ENCODE measurements around the gene ZNF599.

- TF ChIP-seq, protein P1, sequence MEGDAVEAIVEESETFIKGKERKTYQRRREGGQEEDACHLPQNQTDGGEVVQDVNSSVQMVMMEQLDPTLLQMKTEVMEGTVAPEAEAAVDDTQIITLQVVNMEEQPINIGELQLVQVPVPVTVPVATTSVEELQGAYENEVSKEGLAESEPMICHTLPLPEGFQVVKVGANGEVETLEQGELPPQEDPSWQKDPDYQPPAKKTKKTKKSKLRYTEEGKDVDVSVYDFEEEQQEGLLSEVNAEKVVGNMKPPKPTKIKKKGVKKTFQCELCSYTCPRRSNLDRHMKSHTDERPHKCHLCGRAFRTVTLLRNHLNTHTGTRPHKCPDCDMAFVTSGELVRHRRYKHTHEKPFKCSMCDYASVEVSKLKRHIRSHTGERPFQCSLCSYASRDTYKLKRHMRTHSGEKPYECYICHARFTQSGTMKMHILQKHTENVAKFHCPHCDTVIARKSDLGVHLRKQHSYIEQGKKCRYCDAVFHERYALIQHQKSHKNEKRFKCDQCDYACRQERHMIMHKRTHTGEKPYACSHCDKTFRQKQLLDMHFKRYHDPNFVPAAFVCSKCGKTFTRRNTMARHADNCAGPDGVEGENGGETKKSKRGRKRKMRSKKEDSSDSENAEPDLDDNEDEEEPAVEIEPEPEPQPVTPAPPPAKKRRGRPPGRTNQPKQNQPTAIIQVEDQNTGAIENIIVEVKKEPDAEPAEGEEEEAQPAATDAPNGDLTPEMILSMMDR (conservative IDR thresholded peaks at IDR 0.05; ENCODE audit: low read length) = no peak
- no peak for TF ChIP-seq EZH2phosphoT487 (IDR thresholded peaks at IDR 0.05; ENCODE audit: borderline replicate concordance)
Measured at GRCh38 chr19:34732612-34733211, 40.3 kb downstream of the ZNF599 start.

Data from Loucy (cell line).